22Rv1 (cell line): ENCODE results near the gene PMIS2.

Experiments used
- ZFX ChIP-seq: fragments of 450-650 bp; IDR thresholded peaks from 2 replicates; pipeline ENCODE4 v1.6.1; 2017; ENCODE audit warnings: antibody characterized with exemption, borderline replicate concordance
- TF ChIP-seq, protein P1 (sequence below): fragments of 450-650 bp; IDR thresholded peaks from 2 replicates; pipeline ENCODE4 v1.5.1; 2017; ENCODE audit warnings: mild to moderate bottlenecking

DNA sequence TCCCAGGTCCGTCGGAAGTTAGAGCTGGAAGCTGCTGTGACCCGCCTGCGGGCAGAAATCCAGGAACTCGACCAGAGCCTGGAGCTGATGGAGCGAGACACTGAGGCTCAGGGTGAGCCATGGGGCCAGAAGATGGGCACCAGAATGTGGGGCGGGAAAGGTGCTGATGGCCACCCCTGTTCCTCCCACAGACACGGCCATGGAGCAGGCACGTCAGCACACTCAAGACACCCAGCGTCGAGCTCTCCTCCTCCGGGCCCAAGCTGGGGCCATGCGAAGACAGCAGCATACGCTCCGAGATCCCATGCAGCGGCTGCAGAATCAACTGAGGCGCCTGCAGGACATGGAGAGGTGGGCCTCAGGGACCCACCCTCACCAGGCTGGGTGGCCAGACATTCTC lies 29.1 kb downstream of the PMIS2 start:
- TF ChIP-seq, protein P1, sequence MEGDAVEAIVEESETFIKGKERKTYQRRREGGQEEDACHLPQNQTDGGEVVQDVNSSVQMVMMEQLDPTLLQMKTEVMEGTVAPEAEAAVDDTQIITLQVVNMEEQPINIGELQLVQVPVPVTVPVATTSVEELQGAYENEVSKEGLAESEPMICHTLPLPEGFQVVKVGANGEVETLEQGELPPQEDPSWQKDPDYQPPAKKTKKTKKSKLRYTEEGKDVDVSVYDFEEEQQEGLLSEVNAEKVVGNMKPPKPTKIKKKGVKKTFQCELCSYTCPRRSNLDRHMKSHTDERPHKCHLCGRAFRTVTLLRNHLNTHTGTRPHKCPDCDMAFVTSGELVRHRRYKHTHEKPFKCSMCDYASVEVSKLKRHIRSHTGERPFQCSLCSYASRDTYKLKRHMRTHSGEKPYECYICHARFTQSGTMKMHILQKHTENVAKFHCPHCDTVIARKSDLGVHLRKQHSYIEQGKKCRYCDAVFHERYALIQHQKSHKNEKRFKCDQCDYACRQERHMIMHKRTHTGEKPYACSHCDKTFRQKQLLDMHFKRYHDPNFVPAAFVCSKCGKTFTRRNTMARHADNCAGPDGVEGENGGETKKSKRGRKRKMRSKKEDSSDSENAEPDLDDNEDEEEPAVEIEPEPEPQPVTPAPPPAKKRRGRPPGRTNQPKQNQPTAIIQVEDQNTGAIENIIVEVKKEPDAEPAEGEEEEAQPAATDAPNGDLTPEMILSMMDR: no peak
- TF ChIP-seq ZFX: no peak
